GM19468 (cell line): ENCODE data around the gene DGKQ.
"Not testable (repeated sequence)": the region's sequence is repeated elsewhere in the genome, so short reads cannot be mapped to it uniquely, and the experiment has no call there.

Source experiments
- ATAC-seq: cut with Tn5 transposase; IDR thresholded peaks from one replicate; pipeline ENCODE4 v1.9.1; 2021; ENCODE audit warnings: mild to moderate bottlenecking, moderate library complexity, moderate number of reproducible peaks; ENCODE audit not compliant: unreplicated experiment; ENCODE audit errors: extremely low read depth

DGKQ gene

DNA sequence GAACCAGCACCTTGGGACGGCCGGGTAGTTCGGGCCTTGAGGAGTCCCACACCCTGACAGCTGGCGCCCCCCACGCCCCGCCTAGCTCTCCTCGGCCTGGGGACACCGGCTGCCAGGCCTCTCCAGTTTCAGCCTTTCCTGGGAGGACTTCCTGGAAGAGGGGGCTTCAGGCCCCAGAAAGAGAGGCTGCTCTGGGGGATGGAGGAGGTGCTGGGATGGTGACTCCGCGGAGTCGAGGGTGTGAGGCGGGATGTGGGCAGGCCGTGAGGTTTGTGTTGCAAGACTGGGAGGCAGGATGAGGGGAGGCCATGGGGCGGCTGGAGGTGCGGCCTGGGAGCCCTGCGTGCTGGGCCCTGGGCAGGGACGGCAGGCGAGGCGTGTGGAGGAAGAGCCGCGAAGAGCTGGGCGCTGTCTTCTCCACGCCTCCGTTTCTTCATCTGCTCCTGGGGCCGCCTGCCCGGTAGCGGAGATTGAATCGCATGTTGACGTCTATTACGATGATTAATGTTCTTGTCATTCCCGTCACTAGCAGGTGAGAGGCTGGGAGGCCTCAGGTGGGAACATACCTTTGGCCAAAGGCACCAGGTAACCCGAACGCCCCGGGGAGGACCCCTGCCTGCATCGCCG, 37.1 kb upstream of the DGKQ start:
- no peak for ATAC-seq

DNA sequence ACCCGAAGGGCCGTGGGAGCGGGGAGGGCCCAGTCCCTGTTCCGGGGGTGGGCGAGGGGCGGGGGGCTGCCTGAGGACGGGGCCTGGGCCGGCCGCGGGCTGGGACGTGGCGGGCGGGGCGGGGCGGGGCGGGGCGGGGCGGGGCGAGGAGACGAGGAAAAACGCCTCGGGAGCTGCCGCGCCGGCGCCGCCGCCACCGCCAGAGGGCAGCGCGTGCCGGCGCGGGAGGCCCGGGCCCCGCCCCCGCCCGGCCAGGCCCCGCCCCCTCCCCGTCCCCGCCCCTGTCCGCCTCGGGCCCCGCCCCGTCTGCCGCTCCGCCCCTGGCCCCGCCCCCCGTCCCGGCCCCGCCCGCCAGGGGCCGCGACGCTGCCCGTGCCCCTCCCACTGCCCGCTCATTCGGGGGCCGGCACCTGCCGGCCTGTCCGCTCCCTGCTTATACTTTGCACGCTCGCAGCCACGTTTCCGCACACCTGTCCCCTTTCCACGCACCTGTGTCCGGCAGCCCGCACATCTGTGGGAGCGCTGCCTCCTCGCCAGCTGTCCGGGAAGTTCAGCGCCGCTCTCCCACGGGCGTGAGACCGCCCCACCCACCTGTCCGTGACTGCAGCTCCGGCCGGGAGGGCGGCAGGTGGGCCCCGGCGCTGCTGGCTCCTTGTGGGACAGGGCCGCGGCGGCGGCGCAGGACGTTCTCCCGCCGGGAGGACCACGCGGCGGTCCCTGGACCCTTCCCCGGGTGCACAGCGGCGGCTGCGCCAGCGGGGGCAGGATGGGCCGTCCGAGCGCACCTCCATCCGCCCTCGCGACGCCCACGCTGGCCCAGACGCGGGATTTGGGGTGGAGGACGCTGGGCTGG, 36.4 kb upstream of the DGKQ start:
- no peak for ATAC-seq

DNA sequence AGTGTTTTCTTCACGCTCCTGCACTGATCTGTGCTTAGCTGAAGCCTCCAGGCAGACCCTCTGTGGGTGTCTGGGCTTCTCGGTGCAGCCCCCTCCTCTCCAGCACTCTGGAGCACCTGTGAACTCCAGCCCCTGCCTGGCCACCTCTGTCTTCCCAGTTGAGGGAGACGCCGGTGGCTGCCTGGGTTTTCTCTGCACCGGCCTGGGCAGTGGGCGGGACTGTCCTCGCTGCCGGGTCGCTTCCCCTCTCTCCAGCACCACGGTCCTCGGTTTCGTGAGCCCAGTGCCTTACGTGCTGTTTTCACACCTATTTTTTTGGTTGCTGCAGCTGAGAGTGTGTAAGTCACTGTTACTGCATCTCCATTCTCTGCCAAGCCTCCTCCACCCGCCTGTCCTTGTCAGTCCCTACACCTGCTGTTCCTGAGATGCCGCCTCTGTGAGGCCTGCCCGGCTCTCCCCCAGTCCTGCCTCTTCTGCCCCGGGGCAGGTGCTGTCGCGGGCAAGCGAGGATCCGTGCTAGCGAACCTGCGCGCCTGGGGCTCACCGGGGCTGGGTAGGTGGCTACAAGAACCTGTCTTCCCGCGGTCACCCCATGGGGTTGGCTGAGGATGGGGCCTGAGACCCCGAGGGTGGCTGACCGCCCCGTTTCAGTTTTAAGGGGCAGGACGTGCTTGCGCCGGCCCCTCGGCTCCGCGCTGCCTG, 35.6 kb upstream of the DGKQ start:
- ATAC-seq: no peak

DNA sequence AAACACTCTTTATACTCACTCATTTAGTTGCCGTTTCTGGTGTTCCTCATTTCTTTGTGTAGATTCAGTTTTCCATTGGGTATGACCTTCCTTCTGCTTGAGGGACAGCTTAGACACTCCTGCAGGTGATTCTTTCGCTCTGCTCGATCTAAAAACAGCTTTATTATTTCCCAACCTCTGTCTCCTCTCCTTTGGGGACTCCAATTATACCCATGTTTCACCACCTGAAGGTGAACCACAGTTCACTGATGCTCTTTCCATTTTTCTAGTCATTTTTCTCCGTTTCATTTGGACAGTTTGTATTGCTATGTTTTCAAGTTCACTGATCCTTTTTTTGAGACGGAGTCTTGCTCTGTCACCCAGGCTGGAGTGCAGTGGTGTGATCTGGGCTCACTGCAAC, 33.5 kb upstream of the DGKQ start:
- no peak for ATAC-seq

DNA sequence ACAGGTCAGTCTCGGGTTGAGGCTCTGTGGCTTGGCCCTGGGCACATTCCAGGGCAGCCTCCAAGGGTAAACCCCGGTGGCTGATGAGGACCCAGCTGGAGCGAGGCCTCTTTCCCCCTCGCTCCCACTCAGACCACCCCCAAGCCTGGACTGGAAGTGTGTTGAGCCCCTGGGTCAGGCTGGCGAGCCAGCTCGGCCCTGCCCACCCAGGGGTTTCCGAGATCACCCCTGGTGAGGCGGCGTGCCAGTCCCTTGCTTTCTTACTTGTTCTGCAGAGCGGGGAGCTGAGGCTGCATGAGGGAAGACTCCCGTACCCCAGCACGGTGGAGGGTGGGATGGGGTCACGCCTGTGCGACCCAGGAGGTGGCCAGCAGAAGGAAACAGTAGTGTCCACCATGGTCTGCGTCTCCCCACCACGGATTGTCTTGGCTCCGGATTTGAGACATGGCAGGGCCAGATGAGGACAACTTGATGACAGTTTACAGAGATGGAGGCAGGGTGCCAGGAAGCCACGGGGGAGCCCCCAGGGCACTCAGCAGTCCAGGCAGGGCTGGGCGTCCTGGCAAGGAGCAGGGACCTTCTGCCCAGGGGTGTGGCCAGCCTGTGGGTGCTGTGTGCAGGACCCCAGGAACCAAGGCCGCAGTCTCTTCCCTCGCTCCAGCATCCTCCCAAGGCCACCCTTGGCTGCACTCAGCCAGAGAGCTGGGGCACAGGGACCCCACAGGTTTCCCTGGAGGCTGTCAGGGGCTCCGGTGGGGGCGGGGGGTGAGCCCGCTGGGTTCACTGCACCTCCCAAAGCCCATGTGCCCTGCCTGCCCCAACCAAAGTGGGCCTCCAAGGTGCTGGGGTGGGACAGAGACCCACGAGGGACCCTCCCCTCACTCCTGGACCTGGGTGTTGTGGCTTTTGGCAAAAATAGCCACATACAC, 31.5 kb upstream of the DGKQ start:
- no peak for ATAC-seq

DNA sequence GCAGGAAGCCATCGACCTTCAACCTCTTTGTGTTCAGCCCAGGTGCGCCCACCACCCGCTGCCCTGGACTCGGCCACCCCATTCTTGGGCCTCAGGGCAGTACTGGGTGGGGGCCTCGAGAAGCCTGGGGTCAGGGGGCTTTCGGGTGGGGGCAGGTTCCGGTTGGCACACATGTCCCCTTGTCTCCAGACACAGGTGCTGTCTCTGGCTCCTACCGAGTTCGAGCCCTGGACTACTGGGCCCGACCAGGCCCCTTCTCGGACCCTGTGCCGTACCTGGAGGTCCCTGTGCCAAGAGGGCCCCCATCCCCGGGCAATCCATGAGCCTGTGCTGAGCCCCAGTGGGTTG, 30.7 kb upstream of the DGKQ start:
- no peak for ATAC-seq

- no peak for ATAC-seq
Measured at GRCh38 chr4:1003271-1004070, 30.1 kb upstream of the DGKQ start.

DNA sequence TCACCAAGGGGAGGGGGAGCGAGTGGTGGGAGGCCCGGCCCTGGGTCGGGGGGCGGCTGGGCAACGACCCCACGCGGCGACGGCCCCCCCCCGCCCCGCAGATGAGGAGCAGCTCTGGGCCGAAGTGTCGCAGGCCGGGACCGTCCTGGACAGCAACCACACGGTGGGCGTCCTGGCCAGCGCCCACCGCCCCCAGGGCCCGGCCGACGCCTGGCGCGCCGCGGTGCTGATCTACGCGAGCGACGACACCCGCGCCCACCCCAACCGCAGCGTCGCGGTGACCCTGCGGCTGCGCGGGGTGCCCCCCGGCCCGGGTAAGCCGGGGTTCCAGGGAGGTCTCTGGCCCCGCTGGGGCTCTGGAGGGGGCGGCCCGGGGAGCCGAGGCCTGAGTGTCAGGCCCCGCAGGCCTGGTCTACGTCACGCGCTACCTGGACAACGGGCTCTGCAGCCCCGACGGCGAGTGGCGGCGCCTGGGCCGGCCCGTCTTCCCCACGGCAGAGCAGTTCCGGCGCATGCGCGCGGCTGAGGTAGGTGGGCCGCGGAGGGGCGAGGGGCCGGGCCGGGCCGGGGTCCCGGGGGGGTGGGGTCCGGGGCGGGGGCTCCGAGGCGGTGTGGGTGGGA, 29.4 kb upstream of the DGKQ start:
- ATAC-seq: no peak

DNA sequence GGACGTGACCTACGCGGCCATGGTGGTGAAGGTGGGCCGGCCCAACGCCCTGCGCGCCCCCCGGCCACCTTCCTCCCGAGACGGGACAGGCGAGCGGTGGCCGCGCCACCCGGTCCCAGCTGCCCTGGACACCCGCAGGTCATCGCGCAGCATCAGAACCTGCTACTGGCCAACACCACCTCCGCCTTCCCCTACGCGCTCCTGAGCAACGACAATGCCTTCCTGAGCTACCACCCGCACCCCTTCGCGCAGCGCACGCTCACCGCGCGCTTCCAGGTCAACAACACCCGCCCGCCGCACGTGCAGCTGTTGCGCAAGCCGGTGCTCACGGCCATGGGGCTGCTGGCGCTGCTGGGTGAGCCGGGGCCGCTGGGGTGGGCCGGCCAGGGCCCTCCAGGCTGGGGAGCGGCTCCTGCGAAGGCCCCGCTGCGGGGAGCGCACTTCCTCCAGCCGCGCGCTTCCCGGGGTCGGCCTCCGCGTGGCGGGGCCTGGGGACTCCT, 28.8 kb upstream of the DGKQ start:
- ATAC-seq: no peak

DNA sequence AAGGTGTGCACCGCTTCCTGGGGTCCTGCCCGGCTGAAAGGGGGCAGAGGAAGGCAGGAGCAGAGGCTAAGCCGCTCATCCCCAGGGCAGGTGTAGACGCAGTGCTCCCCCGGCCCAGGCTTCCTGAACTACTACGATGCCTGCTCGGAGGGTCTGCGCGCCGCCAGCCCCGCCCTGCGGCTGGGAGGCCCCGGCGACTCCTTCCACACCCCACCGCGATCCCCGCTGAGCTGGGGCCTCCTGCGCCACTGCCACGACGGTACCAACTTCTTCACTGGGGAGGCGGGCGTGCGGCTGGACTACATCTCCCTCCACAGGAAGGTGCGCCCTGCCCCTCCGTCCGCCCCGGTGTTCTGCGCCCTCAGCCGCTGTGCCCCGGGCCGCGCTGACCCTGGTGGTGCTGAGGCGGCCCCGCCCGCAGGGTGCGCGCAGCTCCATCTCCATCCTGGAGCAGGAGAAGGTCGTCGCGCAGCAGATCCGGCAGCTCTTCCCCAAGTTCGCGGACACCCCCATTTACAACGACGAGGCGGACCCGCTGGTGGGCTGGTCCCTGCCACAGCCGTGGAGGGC, 28.3 kb upstream of the DGKQ start:
- no peak for ATAC-seq

DNA sequence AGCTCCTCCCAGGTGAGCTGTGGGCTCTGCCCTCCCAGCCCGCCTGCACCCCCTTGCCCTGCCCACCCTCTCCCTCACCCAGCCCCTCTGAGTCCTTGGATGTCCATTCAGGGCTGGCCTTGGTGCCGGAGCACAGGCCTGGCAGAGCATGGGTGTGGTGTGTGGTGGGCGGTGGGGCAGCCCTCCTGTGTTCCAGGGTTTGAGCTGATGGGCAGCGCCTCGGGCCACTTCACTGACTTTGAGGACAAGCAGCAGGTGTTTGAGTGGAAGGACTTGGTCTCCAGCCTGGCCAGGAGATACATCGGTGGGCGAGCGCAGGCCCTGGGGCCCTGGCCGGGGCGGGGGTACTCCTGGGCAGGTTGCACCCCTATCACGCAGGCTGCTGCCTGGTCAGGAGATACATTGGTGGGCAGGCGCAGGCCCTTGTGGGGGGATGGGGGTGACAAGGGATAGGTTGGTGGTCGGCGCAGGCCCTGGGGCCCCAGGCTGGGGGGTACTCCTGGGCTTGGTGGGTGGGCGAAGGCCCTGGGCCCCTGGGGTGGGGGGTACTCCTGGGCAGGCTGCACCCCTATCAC, 27.4 kb upstream of the DGKQ start:
- ATAC-seq: no peak

- ATAC-seq: no peak
Measured at GRCh38 chr4:999882-1000425, 26.6 kb upstream of the DGKQ start.

DNA sequence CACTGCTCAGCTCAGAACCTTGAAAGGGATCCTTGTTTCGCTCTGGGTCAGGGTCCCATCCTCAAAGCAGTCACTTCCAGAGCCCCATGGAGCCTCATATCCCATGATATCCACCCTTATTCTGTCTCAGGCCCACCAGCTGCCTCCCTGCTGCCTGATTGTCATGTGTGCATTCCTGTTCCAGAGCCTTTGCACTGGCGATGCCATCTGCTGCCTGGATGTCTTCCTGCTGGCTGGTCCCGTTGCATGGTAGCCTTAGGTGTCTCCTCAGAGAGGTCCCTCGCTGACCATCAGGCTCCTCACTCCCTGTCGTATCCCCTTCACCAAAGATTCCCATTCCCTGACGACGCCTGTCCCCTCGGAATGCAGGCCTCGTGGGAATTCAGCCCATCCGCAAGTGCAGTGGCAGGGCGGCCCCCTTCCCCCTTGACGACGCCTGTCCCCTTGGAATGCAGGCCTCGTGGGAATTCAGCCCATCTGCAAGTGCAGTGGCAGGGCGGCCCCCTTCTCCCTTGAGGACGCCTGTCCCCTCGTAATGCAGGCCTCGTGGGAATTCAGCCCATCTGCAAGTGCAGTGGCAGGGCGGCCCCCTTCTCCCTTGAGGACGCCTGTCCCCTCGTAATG, 26.0 kb upstream of the DGKQ start:
- not testable (repeated sequence) for ATAC-seq

- no peak for ATAC-seq
Measured at GRCh38 chr4:998096-998691, 24.8 kb upstream of the DGKQ start.

DNA sequence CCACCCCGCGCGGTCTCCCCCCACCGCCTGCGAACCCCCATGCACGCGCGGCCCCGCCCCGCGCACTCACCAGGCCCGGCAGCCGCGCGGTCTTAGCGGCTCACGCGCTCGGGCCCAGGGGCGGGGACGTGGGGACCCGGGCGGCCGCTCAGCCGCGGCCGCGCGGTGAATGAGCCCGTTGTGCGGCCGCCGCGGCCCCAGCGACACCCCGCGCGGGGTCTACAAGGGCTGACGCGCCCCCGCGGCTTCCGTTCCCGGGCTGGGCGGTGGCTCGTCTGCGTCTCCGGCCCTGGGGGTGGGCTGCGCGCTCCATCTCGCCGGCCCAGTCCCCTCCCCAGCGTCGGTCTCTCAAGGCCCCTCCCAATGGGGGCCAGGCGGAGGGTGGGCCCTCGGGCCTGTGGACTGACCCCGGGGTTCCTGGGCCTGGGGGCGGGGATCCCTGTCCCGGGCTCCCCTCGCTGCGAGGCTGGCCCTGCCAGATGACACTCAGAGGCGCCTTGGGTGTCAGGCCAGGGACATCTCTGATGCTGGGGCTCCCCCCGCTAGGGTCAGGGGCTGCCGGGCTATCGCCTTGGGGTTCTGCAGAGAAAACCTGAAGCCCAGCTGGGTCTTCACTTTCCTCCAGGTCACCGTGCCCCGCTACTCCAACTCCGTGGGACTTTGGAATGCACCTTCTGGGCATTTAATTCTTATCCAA, 24.2 kb upstream of the DGKQ start:
- no peak for ATAC-seq

DNA sequence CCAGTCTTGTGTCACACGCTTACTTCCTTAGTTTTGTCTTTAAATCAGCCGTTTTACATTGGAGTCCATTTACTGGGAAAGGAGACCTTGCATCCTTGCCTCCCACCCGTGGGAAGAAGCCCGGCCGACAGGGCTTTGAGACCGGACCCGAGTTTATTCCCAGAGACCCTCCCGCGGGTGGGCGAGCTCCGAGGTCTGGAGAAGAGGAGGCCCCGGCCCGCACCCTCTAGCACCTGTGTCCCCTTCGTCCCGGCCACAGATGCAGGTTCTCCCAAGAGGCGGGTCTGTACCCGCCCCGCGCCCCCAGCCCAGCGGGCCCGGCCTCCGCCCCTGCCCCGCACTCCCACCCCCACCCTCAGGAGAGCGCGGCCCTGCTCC, 23.6 kb upstream of the DGKQ start:
- no peak for ATAC-seq
